NCI-H2171 (cell line): Measurements from ENCODE around the gene RFXANK.
"Not testable (repeated sequence)": the region's sequence is repeated elsewhere in the genome, so short reads cannot be mapped to it uniquely, and the experiment has no call there.

ENCODE experiments used
- DNase-seq: peaks from one replicate; lab custom pipeline; 2025; lab: John Stamatoyannopoulos, UW

RFXANK gene

GRCh38 chr19:19192078-19192882 lies at the start of gene RFXANK, which contains the start of gene BORCS8:
TSS of gene RFXANK (plus strand) at chr19:19192258. CDS start at chr19:19193947, 1,689 bp downstream.
TSS of gene BORCS8 (minus strand) at chr19:19192152. CDS start at chr19:19192117, 35 bp downstream.
- peak; percentile 99 for DNase-seq

- DNase-seq = no peak
These were observed 49.7 kb upstream of the RFXANK start for GRCh38 chr19:19142347-19142746.

- no peak for DNase-seq
These were observed 46.8 kb upstream of the RFXANK start for GRCh38 chr19:19145281-19145680.

- DNase-seq = peak; percentile 16
These were observed 46.1 kb upstream of the RFXANK start for GRCh38 chr19:19145684-19146608.

GRCh38 chr19:19146865-19147264 lies 45.2 kb upstream of the RFXANK start:
- DNase-seq = no peak

GRCh38 chr19:19147344-19147743 lies 44.7 kb upstream of the RFXANK start:
- DNase-seq = no peak

GRCh38 chr19:19148504-19148903 lies 43.6 kb upstream of the RFXANK start:
- DNase-seq = not testable (repeated sequence)

GRCh38 chr19:19149435-19149834 lies 42.6 kb upstream of the RFXANK start:
- no peak for DNase-seq

- DNase-seq = no peak
These were observed 40.6 kb upstream of the RFXANK start for GRCh38 chr19:19151418-19151817.

- DNase-seq = no peak
These were observed 39.2 kb upstream of the RFXANK start for GRCh38 chr19:19152668-19153384.

GRCh38 chr19:19154768-19155494 lies 37.1 kb upstream of the RFXANK start:
- no peak for DNase-seq

- DNase-seq = no peak
These were observed 36.4 kb upstream of the RFXANK start for GRCh38 chr19:19155495-19156219.

GRCh38 chr19:19157808-19158207 lies 34.2 kb upstream of the RFXANK start:
- no peak for DNase-seq

GRCh38 chr19:19159534-19159933 lies 32.5 kb upstream of the RFXANK start:
- no peak for DNase-seq

GRCh38 chr19:19160461-19161035 lies 31.5 kb upstream of the RFXANK start:
- no peak for DNase-seq

- no peak for DNase-seq
These were observed 29.6 kb upstream of the RFXANK start for GRCh38 chr19:19162495-19162894.

GRCh38 chr19:19165396-19165795 lies 26.7 kb upstream of the RFXANK start:
- no peak for DNase-seq

GRCh38 chr19:19167612-19168011 lies 24.4 kb upstream of the RFXANK start:
- no peak for DNase-seq

- DNase-seq = no peak
These were observed 22.6 kb upstream of the RFXANK start for GRCh38 chr19:19169236-19170052.
